ENCODE data around the gene WWC1.

The WWC1 gene

GRCh38 chr5:168446983-168447619 lies 155.7 kb downstream of the WWC1 start:
- no peak for DNase-seq (ENCODE audit: low spot score)

DNA sequence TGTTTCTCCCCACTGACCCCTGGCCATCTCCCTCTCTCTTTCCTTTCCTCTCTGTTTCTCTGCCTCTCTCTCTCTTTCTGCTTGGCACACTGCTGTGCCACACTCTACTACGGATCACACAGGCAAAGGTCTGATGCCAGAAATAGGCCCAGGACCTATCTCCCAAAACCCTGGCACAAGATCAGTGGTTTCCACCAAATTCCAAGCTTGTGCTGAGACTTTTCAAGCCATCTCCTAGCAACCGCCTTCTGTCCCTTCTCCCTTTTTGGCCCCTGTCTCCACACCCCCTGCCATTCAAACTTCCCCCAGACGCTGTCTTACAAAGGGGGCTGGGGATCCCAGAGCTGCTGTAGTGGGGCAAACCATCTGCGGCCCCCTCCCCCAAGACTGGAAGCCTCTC lies 156.4 kb downstream of the WWC1 start:
- DNase-seq (ENCODE audit: low spot score), result no peak

DNA sequence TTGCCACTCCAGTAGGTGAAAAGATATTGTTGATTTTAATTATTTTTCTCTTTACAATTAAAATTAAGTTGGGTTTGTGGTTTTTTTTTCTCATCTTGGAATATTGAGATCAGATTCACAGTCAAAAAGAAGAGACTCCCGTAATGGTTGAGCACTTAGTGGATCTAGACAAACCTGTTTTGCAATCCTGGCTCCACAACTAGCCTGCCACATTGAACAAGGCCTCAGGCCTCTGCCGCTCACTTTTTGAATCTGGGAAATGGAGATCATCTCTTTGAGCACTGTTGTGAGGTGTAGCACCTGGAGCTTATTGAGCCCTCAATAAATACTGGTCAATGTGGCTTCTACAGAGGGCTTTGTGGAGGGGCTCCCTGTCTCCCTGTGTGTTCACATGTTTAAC lies 157.7 kb downstream of the WWC1 start:
- no peak for DNase-seq (ENCODE audit: low spot score)

DNA sequence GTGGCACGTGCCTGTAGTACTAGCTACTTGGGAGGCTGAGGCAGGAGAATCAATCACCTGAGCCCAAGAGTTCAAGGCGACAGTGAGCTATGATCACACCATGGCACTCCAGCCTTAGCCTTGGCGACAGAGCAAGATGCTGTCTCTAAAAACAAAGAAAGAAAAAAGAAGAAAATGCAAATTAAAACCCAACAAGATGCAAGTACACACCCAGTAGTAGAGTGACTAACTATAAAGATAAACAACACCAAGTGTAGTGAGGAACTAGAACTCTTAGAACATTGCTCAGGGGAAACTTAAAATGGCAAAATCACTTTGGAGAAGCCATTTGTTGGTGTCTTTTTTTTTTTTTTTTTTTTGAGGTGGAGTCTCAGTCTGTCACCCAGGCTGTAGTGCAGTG lies 160.1 kb downstream of the WWC1 start:
- no peak for DNase-seq (ENCODE audit: low spot score)

GRCh38 chr5:168455201-168455600 lies 163.8 kb downstream of the WWC1 start:
- DNase-seq (ENCODE audit: low spot score), result no peak

DNA sequence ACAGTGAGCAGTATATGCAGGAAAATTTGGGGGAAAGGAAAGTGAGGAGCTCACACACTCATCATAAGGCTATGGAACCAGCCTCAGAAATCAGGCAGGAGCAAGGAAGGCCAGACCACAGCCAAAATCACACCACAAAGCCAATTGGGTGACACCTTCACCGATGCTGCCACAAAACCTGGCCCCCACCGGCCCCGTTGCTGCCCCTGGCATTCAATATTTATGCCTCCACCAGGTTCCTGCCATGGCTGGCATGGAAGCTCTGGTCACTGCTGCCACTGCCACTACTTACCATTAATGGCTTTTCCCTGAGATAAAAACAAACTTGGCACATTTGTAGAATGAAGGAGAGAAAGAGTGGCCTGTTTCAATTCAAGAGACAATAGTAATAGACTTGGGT lies 166.1 kb downstream of the WWC1 start:
- DNase-seq (ENCODE audit: low spot score), result no peak

GRCh38 chr5:168460606-168461005 lies 169.2 kb downstream of the WWC1 start:
- DNase-seq (ENCODE audit: low spot score), result no peak

- DNase-seq (ENCODE audit: low spot score), result no peak
Observed at GRCh38 chr5:168463081-168463480, 171.6 kb downstream of the WWC1 start.

GRCh38 chr5:168464214-168464613 lies 172.8 kb downstream of the WWC1 start:
- no peak for DNase-seq (ENCODE audit: low spot score)

DNA sequence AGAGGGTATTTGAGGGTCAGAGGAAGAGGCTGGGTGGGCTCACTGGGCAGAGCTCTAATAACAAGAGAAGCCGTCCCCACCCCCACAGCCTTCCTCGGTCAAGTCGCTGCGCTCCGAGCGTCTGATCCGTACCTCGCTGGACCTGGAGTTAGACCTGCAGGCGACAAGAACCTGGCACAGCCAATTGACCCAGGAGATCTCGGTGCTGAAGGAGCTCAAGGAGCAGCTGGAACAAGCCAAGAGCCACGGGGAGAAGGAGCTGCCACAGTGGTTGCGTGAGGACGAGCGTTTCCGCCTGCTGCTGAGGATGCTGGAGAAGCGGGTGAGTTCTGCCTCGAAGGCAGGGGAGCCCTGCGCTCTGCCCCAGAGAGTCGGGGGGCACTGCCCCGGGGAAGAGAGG lies 173.2 kb downstream of the WWC1 start:
- no peak for DNase-seq (ENCODE audit: low spot score)

- DNase-seq (ENCODE audit: low spot score), result no peak
Observed at GRCh38 chr5:168467755-168468330, 176.4 kb downstream of the WWC1 start.

- DNase-seq (ENCODE audit: low spot score), result no peak
Observed at GRCh38 chr5:168468836-168469235, 177.4 kb downstream of the WWC1 start.

DNA sequence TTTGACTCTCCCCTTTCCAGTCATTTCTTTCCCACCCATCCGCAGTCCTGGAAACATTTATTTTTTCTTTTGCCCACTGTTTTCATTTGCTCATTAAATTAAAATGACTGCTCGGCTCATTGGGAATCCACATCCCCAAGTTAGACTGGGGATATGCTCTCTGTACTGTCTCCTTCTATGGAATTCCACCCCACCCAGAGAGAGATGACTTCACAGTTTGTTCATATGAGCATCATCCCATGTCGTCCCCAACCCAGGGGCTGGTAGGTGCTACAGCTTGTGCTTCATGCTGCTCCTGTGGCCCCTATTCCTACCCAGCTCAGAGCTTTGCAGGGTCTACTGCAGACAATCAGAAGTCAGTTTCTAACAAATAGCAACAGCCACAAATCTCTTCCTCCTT lies 178.4 kb downstream of the WWC1 start:
- no peak for DNase-seq (ENCODE audit: low spot score)

DNA sequence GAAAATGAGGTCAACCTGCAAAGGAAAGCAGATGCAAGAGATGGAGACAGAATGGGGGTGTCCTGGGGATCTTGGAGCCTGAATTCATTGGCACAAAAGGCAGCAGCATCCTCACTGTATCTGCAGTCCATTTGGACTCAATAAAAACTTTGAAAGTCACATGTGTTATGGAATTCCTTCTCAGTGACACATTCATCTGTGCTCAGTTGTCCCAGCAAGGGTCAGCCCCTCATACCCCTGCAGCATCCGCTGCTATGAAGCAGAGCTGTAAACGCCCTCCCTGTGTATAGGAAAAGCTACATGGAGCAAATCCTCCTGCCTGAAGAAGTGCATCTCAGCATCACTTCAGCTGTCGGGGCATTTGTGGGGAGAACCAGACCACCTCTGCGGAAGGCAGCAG lies 180.3 kb downstream of the WWC1 start:
- no peak for DNase-seq (ENCODE audit: low spot score)

- no peak for DNase-seq (ENCODE audit: low spot score)
Observed at GRCh38 chr5:168472329-168472728, 180.9 kb downstream of the WWC1 start.

DNA sequence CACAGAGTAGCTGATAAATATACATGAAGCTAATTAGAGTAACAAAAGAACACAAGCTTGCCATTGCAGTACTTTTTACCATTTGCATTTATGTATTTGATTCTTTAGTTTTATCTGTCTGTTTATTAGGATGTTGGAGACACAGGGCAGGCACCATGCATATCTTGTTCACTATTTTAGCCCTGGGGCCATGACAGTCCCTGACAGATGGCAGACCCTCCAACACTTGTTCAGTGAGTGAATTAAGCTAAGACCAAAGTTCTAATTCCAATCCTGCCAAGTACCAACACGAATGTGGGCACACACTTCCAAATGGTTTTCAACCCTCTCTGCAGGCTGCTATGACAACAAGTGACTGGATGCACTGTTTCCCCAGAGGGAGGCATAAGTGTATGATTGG lies 182.9 kb downstream of the WWC1 start:
- no peak for DNase-seq (ENCODE audit: low spot score)

DNA sequence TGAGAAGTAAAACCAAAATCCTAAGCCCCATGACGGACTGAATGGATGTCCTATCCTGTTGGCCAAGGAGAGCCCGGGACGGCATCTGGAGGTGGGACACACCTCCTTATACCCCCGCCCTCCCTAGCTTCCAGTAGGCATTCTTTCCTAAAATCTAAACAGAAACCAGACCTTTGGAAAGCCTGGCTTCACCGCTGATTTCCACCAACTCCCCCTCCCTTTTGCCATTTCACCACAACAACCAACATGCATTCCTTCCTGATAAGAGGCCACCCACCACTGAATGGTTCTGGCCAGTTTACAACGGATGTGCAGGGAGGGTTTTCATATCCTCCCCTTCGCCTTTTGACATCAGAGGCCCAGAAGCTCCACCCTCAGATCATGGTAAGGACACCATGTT lies 185.6 kb downstream of the WWC1 start:
- no peak for DNase-seq (ENCODE audit: low spot score)

DNA sequence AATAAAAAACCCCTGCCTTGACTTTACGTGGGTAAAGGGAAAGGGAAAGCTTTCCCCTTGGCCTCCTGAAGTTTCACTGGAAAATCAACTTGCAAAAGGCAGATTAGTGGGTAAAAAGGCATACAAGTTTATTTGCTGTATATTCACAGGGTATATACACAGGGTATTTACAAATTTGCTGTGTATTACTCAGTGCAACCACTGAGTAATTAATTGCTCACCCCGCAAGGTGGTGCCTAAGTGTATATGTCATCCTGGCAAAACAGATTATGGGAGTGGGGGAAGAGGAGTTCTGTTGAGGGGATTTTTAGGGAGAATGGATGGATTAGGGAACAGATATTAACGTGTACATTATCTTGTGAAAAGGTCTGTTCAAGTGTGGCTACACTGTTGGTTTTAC lies 187.7 kb downstream of the WWC1 start:
- DNase-seq (ENCODE audit: low spot score), result no peak

GRCh38 chr5:168480601-168481000 lies 189.2 kb downstream of the WWC1 start:
- no peak for DNase-seq (ENCODE audit: low spot score)

DNA sequence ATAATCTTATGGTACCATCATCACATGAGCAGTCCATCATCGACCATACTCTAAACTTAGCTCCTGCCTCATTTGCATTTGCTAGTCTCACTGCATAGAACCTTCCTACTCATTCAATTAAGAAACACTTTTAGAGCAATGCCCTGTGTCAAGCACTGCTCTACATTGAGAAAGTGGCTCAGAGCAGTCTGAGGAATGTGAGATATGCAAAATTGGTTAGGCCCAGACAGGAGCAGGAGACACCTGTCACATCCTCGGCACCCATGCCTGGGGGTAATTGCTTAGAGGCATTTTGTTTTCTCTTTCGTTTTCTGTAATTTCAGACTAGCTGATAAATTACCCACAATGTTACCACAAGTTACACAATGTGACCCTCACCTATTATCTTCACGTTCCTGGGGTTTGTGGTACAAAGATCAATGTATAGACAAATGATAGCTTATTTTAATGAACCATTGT lies 189.9 kb downstream of the WWC1 start:
- DNase-seq (ENCODE audit: low spot score), result no peak

DNA sequence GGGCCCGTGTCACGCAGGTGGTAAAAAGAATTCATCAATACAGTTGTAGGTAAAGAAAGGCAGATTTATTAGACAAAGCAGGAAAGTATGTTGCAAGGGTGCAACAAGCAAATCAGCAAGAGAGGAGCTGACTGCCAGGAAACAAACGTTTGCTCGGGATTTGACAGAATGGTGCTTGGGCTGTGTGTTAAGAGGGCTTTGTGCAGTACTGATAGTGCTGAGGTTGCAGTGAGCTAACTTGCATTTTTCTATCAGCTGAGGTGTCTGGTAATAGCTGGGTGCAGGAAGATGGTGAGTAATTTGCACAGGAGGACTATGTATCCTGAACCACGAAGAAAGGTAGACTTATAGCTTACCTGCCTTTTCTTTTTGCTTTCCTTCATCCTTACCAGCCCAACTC lies 190.9 kb downstream of the WWC1 start:
- no peak for DNase-seq (ENCODE audit: low spot score)

GRCh38 chr5:168486136-168486879 lies 194.9 kb downstream of the WWC1 start, which contains the start of gene RARS1:
RARS1 (plus strand) TSS chr5:168486471; CDS start chr5:168486499, 28 bp downstream.
- DNase-seq (ENCODE audit: low spot score), result peak; percentile 92

- DNase-seq (ENCODE audit: low spot score), result no peak
Observed at GRCh38 chr5:168489059-168489458, 197.6 kb downstream of the WWC1 start.

All from globus pallidus (tissue), 1 donor.